HCT116 (cell line): Measurements from ENCODE around the gene KIF25. TPM values are rescaled to one million over a fixed set of nuclear protein-coding genes. Genes with fewer than 3 reads are reported as not detected.

Experiments
- ATAC-seq: fragments of 200-7000 bp; cut with Tn5 transposase; 2 replicates; pipeline ENCODE4 v1.9.1; 2020; ENCODE audit warnings: mild to moderate bottlenecking, moderate library complexity
- BruUV-seq: library from RNA; stranded (reverse); fragments of 400-500 nt; replicated peaks from 2 replicates; lab custom pipeline; 2021; lab: Mats Ljungman, UMichigan
- CTCF ChIA-PET: fragments of 300-600 bp; sonication (Branson Sonifier 250); formaldehyde crosslinking; loops from one replicate; lab custom pipeline; 2021; ENCODE audit warnings: antibody characterized with exemption; lab: Charles Lee
- POLR2A ChIA-PET: fragments of 300-600, 350-600 bp; sonication (Branson Sonifier 250); formaldehyde crosslinking; loops from one replicate; lab custom pipeline; 2021; ENCODE audit warnings: antibody characterized with exemption; lab: Charles Lee
- RAD21 ChIA-PET, 2 experiments: fragments of 300-600 bp; sonication (Branson Sonifier 250); formaldehyde crosslinking; loops; one replicate each; lab custom pipeline; 2023; ENCODE audit warnings: low total read pairs in 2 of 2; ENCODE audit not compliant: uncharacterized antibody in 2 of 2, unreplicated experiment in 2 of 2, low non-redundant PET in 1 of 2; lab: Charles Lee
- DNase-seq: peaks from one replicate; pipeline ENCODE4 v3.0.0-alpha.2; 2010; ENCODE audit warnings: low read depth, low spot score
- H2AFZ ChIP-seq: fragments of 200-600 bp; shearing (Covaris generic), sonication (generic); 2 replicates; pipeline ENCODE4 v1.6.1; 2017; ENCODE audit warnings: low read depth, mixed run types, mixed read lengths, antibody characterized with exemption, low read length; ENCODE audit not compliant: poor library complexity, severe bottlenecking
- H3K27ac ChIP-seq: 2 replicates; pipeline ENCODE4 v1.5.1; 2012; ENCODE audit warnings: low read depth, low read length
- H3K27me3 ChIP-seq: fragments of 200-600 bp; sonication (generic); 2 replicates; pipeline ENCODE4 v1.6.1; 2016; ENCODE audit warnings: mixed run types, low read length, mixed read lengths; ENCODE audit not compliant: insufficient read depth
- H3K36me3 ChIP-seq, 2 experiments: fragments of 200-500 bp in 1 of 2; fragments of 200-600 bp in 1 of 2; sonication (Bioruptor generic) in 1 of 2; sonication (generic) in 1 of 2; 2 replicates each; pipeline versions ENCODE4 v1.5.1 to v1.6.1; 2014 to 2016; ENCODE audit warnings: low read length in 2 of 2, inconsistent platforms in 1 of 2, mixed read lengths in 1 of 2, mixed run types in 1 of 2; ENCODE audit not compliant: insufficient read depth in 2 of 2, control insufficient read depth in 1 of 2
- H3K4me1 ChIP-seq, 2 experiments: fragments of 200-600 bp in 1 of 2; sonication (generic) in 1 of 2; 2 replicates each; pipeline versions ENCODE4 v1.5.1 to v1.6.1; 2012 to 2017; ENCODE audit warnings: low read length in 2 of 2, inconsistent platforms in 1 of 2, mild to moderate bottlenecking in 1 of 2, mixed read lengths in 1 of 2, mixed run types in 1 of 2, moderate library complexity in 1 of 2; ENCODE audit not compliant: insufficient read depth in 2 of 2, control insufficient read depth in 1 of 2
- H3K4me2 ChIP-seq: fragments of 200-600 bp; sonication (generic); 2 replicates; pipeline ENCODE4 v1.6.1; 2017; ENCODE audit warnings: mixed run types, low read length, mixed read lengths
- H3K4me3 ChIP-seq, 2 experiments: fragments of 200-600 bp in 1 of 2; sonication (generic) in 1 of 2; replicated peaks in 1 of 2; 2 replicates each; pipeline ENCODE4 v1.5.1; 2011 to 2016; ENCODE audit warnings: low read length in 2 of 2, control low read depth in 1 of 2, low read depth in 1 of 2, mild to moderate bottlenecking in 1 of 2, mixed read lengths in 1 of 2, mixed run types in 1 of 2
- H3K79me2 ChIP-seq: fragments of 200-600 bp; sonication (generic); 2 replicates; pipeline ENCODE4 v1.6.1; 2017; ENCODE audit warnings: mild to moderate bottlenecking, mixed run types, low read length, moderate library complexity, mixed read lengths; ENCODE audit not compliant: insufficient read depth
- H3K9ac ChIP-seq: fragments of 200-600 bp; sonication (generic); 2 replicates; pipeline ENCODE4 v1.6.1; 2016; ENCODE audit warnings: low read length, mixed read lengths
- H3K9me2 ChIP-seq: fragments of 200-600 bp; sonication (generic), shearing (Covaris generic); 2 replicates; pipeline ENCODE4 v1.6.1; 2017; ENCODE audit warnings: mixed run types, mild to moderate bottlenecking, moderate library complexity; ENCODE audit not compliant: insufficient read depth
- H3K9me3 ChIP-seq, 2 experiments: fragments of 200-500 bp in 1 of 2; fragments of 200-600 bp in 1 of 2; sonication (Bioruptor generic) in 1 of 2; sonication (generic) in 1 of 2; 2 replicates each; pipeline ENCODE4 v1.6.1; 2014 to 2017; ENCODE audit warnings: low read length in 2 of 2, mixed read lengths in 2 of 2, inconsistent platforms in 1 of 2, low read depth in 1 of 2, mild to moderate bottlenecking in 1 of 2, mixed run types in 1 of 2, moderate library complexity in 1 of 2; ENCODE audit not compliant: control insufficient read depth in 1 of 2, insufficient read depth in 1 of 2
- H4K20me1 ChIP-seq: fragments of 200-600 bp; sonication (generic), shearing (Covaris generic); 2 replicates; pipeline ENCODE4 v1.6.1; 2017; ENCODE audit warnings: mixed run types, mild to moderate bottlenecking, moderate library complexity; ENCODE audit not compliant: insufficient read depth
- CEBPB ChIP-seq: IDR thresholded peaks from 2 replicates; pipeline ENCODE4 v1.6.1; 2012; ENCODE audit warnings: low read depth
- EGR1 ChIP-seq: IDR thresholded peaks from 2 replicates; pipeline ENCODE4 v1.6.1; 2012; ENCODE audit warnings: low read depth
- ELF1 ChIP-seq: IDR thresholded peaks from 2 replicates; pipeline ENCODE4 v1.6.1; 2012; ENCODE audit warnings: low read depth, borderline replicate concordance
- EZH2 ChIP-seq: fragments of 200-600 bp; sonication (generic); IDR thresholded peaks from 2 replicates; pipeline ENCODE4 v1.6.1; 2017; ENCODE audit warnings: antibody characterized with exemption, mixed run types
- EZH2phosphoT487 ChIP-seq: fragments of 200-600 bp; IDR thresholded peaks from 2 replicates; pipeline ENCODE4 v1.6.1; 2018; ENCODE audit warnings: antibody characterized with exemption, borderline replicate concordance
- POLR2A ChIP-seq: IDR thresholded peaks from 2 replicates; pipeline ENCODE4 v1.7.0; 2011; ENCODE audit warnings: borderline replicate concordance; ENCODE audit not compliant: insufficient read depth, insufficient read length; ENCODE audit errors: extremely low read depth
- POLR2AphosphoS5 ChIP-seq: IDR thresholded peaks from 2 replicates; pipeline ENCODE4 v1.6.1; 2011; ENCODE audit warnings: mild to moderate bottlenecking, low read depth, low read length, moderate library complexity
- SIN3A ChIP-seq: IDR thresholded peaks from 2 replicates; pipeline ENCODE4 v1.6.1; 2012; ENCODE audit warnings: low read depth
- SP1 ChIP-seq: IDR thresholded peaks from 2 replicates; pipeline ENCODE4 v1.6.1; 2012; ENCODE audit warnings: low read depth
- TCF7L2 ChIP-seq: IDR thresholded peaks from 2 replicates; pipeline ENCODE4 v1.7.0; 2011; ENCODE audit warnings: borderline replicate concordance, inconsistent platforms; ENCODE audit not compliant: insufficient read depth, insufficient read length; ENCODE audit errors: extremely low read depth
- ZNF274 ChIP-seq: fragments of 200-500 bp; sonication (Bioruptor generic); IDR thresholded peaks from 2 replicates; pipeline ENCODE4 v1.6.1; 2014; ENCODE audit warnings: mild to moderate bottlenecking, low read depth, low read length, inconsistent platforms
- intact Hi-C: fragments of 100-400 bp; cut with micrococcal nuclease; formaldehyde crosslinking; loops from 2 replicates; pipeline ENCODE4 v1.10.0; 2022
- total RNA-seq: library from RNA; stranded (reverse); gene quantifications from one replicate; pipeline ENCODE4 v1.2.1, GENCODE V29; 2021; ENCODE audit not compliant: unreplicated experiment
- TF ChIP-seq, protein P1 (sequence below): IDR thresholded peaks from 2 replicates; pipeline ENCODE4 v1.6.1; 2012; ENCODE audit warnings: low read depth
- TF ChIP-seq, protein P2 (sequence below): IDR thresholded peaks from 2 replicates; pipeline ENCODE4 v1.6.1; 2012
- TF ChIP-seq, protein P3 (sequence below): IDR thresholded peaks from 2 replicates; pipeline ENCODE4 v1.6.1; 2012

Gene KIF25
- total RNA-seq, 1 experiment from 2014 or later: not detected

DNA sequence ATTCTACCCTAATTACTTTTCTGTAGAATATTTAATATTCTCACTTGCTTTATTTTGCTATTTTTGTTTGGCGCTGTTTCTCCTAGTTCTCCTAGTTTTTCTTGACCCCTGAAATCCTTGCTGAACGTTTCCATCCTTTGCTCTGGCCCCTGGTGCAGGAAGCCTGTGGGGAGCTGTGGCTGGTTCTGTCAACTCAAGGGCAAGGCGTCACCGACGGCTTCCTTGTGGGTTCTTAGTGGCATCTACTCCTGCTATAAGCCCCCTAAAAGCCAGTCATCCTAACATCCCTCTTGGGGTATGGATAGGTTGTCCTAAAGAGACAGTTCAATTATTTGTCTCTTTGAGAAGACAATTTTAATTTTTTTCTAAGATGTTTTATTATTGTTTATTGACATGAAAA lies 36.9 kb upstream of the KIF25 start (continued):
- TF ChIP-seq SP1 (no peak), ZNF274 (no peak), TCF7L2 (no peak)

DNA sequence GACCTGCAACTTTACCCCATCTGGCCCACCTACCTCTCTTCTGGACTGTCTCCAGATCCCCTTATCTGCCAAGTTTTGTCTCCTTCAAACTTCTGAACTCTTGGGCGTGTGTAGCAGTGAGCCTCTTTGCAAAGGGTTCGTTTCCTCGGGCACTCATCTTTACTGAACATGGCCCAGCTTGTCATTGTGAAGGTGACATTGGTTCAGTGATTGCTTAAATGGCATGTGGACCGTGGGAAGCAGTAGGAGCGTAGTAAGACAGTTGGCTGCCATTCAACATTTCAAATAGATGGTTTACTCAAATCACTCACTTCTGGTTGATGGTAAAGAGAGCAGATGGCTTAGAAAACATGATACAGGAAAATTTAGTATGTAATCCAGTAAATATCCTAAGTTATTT lies 34.8 kb upstream of the KIF25 start:
- H3K4me3 ChIP-seq: no peak overlapping the region
- no peak overlapping the region for H3K4me2 ChIP-seq
- TF ChIP-seq POLR2A (no peak), EZH2phosphoT487 (no peak), POLR2AphosphoS5 (no peak)
- H3K9me3 ChIP-seq: no peaks in the 10 kb centered on the region
- ChIA-PET RAD21 (no interaction called here), CTCF (no interaction called here), POLR2A (interaction anchor here (1.4 kb wide), 1 partner anchor 9 kb away, joined by 3 read pairs; no protein-coding TSS in a partner anchor)
- H2AFZ ChIP-seq: no peak overlapping the region
- DNase-seq: no peak
- peaks cover 0 to 2% of the 10 kb centered on the region in 2 experiments; a peak in 1 of 4 replicates for H3K4me1 ChIP-seq
- H3K79me2 ChIP-seq: no peaks in the 10 kb centered on the region; the same call in 1 of the 2 replicates
- no peak overlapping the region for H3K9ac ChIP-seq
- no TSS peak for BruUV-seq
- no peaks in the 10 kb centered on the region for H4K20me1 ChIP-seq
- intact Hi-C loops: no loop called here
- H3K27ac ChIP-seq: no peak overlapping the region
- H3K36me3 ChIP-seq: peaks cover 7 to 16% of the 10 kb centered on the region in 2 experiments; a peak in 3 of 4 replicates
- no peaks in the 10 kb centered on the region for H3K9me2 ChIP-seq
- no peaks in the 10 kb centered on the region for H3K27me3 ChIP-seq
- ATAC-seq: no peak

DNA sequence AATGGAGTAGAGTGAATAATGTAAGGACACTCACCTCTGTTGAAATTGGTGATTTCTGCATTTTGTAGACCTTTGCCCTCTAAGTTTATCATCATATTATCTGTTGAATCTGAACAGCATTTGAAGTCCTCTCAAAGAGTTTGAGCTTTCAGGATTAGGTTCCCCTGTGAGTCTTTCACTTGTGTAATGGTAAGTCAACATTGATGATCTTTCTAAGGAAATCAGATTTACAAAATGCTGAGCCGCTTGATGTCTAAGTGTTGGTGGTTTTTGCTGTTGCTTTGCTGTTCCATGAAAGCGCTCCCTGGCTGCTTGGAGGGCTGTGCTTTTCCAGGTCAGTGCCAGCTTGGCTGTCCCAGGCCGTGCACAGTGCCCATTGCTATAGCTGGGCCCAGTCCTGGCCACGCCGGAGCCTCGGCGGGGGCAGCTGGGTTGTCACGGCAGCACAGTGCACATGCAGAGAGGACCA lies 33.8 kb upstream of the KIF25 start:
- intact Hi-C loops: no loop called here
- no peak for ATAC-seq
- CTCF ChIA-PET: no interaction called here
- Histone ChIP-seq H3K4me1 (no peaks in the 10 kb centered on the region), H3K4me2 (no peak overlapping the region), H3K4me3 (no peak overlapping the region), H3K79me2 (no peaks in the 10 kb centered on the region; the same call in 1 of the 2 replicates), H4K20me1 (no peaks in the 10 kb centered on the region), H3K9me3 (no peaks in the 10 kb centered on the region), H3K27ac (no peak overlapping the region), H3K36me3 (peaks cover 7 to 16% of the 10 kb centered on the region in 2 experiments; a peak in 3 of 4 replicates), H3K27me3 (no peaks in the 10 kb centered on the region), H3K9me2 (no peaks in the 10 kb centered on the region), H2AFZ (no peak overlapping the region), H3K9ac (no peak overlapping the region)
- DNase-seq: no peak
- BruUV-seq: no TSS peak
- RAD21 ChIA-PET: no interaction called here
- POLR2A ChIA-PET: interaction anchor here (1.4 kb wide), 1 partner anchor 10 kb away, joined by 3 read pairs; no protein-coding TSS in a partner anchor
- no peak for TF ChIP-seq EZH2phosphoT487
- no peak for TF ChIP-seq POLR2AphosphoS5
- no peak for TF ChIP-seq EZH2
- no peak for TF ChIP-seq ELF1
- TF ChIP-seq, protein P1, sequence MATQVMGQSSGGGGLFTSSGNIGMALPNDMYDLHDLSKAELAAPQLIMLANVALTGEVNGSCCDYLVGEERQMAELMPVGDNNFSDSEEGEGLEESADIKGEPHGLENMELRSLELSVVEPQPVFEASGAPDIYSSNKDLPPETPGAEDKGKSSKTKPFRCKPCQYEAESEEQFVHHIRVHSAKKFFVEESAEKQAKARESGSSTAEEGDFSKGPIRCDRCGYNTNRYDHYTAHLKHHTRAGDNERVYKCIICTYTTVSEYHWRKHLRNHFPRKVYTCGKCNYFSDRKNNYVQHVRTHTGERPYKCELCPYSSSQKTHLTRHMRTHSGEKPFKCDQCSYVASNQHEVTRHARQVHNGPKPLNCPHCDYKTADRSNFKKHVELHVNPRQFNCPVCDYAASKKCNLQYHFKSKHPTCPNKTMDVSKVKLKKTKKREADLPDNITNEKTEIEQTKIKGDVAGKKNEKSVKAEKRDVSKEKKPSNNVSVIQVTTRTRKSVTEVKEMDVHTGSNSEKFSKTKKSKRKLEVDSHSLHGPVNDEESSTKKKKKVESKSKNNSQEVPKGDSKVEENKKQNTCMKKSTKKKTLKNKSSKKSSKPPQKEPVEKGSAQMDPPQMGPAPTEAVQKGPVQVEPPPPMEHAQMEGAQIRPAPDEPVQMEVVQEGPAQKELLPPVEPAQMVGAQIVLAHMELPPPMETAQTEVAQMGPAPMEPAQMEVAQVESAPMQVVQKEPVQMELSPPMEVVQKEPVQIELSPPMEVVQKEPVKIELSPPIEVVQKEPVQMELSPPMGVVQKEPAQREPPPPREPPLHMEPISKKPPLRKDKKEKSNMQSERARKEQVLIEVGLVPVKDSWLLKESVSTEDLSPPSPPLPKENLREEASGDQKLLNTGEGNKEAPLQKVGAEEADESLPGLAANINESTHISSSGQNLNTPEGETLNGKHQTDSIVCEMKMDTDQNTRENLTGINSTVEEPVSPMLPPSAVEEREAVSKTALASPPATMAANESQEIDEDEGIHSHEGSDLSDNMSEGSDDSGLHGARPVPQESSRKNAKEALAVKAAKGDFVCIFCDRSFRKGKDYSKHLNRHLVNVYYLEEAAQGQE: no peak
- no peak for TF ChIP-seq POLR2A
- no peak for TF ChIP-seq EGR1
- TF ChIP-seq, protein P2, sequence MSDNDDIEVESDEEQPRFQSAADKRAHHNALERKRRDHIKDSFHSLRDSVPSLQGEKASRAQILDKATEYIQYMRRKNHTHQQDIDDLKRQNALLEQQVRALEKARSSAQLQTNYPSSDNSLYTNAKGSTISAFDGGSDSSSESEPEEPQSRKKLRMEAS: no peak
- TF ChIP-seq, protein P3, sequence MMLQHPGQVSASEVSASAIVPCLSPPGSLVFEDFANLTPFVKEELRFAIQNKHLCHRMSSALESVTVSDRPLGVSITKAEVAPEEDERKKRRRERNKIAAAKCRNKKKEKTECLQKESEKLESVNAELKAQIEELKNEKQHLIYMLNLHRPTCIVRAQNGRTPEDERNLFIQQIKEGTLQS: no peak
- TF ChIP-seq CEBPB: no peak
- TF ChIP-seq SP1: no peak
- no peak for TF ChIP-seq SIN3A
